GM18909 (cell line): ENCODE measurements around the gene LANCL2.
"Not testable (repeated sequence)": the region's sequence is repeated elsewhere in the genome, so short reads cannot be mapped to it uniquely, and the experiment has no call there.

Experiments used
- ATAC-seq: cut with Tn5 transposase; IDR thresholded peaks from one replicate; pipeline ENCODE4 v1.9.1; 2021; ENCODE audit warnings: mild to moderate bottlenecking; ENCODE audit not compliant: unreplicated experiment, poor library complexity

The LANCL2 gene, protein sequence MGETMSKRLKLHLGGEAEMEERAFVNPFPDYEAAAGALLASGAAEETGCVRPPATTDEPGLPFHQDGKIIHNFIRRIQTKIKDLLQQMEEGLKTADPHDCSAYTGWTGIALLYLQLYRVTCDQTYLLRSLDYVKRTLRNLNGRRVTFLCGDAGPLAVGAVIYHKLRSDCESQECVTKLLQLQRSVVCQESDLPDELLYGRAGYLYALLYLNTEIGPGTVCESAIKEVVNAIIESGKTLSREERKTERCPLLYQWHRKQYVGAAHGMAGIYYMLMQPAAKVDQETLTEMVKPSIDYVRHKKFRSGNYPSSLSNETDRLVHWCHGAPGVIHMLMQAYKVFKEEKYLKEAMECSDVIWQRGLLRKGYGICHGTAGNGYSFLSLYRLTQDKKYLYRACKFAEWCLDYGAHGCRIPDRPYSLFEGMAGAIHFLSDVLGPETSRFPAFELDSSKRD

DNA sequence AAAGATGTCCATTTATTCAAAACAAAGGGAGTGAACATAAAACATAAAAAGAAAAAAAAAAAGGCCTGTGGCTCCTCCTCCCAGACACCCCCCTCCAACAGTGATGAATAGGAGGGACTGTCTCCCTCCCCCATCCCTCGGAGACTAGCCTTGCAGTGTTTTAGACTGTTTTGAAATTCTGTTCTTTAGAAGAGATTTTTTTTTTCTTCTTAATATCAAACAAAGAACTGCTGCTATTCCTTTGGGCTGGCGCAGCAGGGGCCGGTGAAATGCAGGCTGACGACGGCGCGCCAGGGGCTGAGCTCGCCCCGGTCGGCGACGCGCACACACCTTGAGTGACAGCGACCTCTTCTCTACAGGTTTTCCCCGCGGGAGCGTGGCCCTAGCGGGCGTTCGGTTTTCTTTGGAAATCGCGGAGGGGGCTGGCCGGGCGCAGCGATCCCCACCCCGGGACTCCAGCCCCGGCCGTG, at the start of gene LANCL2:
LANCL2 (plus strand) TSS at position 133 of the 470 bp plus-strand sequence. CDS start 689 bp downstream, outside the sequence.
- peak; percentile 39 for ATAC-seq

DNA sequence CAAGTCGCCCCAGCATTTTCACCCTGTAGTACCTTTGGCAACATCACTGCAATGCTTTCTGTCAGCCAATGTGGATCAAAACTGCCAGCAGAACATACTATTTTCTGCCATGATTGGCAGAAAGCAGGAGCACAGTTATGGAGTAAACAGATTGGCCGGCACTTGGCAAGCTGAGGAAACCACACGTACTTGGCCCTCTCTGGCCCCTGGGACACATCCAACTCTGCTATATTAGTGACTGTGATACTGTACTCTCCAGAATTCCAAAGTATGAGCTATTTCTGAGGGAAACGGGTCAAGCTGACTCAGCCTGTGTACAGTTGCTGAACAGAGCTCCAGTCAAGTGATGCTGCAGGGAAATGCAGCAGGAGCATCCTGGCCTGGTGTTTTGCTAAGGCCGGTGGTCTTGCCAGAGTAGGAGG, 39.8 kb upstream of the LANCL2 start:
- no peak for ATAC-seq

DNA sequence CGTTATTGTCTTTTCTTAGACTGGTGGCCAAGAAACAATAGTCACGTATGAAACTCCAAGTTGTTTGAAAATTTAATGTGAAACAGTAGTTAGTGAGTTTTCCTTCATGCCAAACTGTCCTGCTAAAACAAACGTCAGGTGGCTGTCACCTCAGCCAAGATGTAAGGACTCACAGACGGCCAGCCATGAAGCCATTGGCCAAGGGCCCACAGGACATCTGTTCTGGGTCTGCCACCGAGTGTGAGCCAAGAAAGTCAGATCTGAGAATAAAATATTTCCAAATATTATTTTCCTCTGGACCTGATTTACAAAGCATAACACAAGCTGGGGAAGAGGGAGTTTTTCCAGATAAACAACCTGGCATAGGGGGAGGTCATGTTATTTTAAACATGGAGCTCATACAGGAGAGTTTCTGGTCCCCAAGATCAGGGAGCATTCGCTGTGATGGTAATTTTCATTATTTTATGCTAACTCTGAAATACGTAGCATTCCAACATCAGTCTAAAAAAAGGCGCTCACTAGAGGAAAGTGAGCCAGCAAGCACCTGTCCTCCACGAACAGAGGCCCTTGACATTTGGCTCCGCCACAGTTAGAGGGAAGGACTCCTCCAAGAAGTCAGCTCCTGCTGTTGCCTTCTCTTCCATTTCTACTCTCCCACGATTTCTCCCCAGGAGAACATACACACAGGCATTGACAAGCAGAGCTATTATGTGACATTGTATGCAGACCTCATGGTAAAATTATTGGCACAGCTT, 38.9 kb upstream of the LANCL2 start:
- no peak for ATAC-seq

DNA sequence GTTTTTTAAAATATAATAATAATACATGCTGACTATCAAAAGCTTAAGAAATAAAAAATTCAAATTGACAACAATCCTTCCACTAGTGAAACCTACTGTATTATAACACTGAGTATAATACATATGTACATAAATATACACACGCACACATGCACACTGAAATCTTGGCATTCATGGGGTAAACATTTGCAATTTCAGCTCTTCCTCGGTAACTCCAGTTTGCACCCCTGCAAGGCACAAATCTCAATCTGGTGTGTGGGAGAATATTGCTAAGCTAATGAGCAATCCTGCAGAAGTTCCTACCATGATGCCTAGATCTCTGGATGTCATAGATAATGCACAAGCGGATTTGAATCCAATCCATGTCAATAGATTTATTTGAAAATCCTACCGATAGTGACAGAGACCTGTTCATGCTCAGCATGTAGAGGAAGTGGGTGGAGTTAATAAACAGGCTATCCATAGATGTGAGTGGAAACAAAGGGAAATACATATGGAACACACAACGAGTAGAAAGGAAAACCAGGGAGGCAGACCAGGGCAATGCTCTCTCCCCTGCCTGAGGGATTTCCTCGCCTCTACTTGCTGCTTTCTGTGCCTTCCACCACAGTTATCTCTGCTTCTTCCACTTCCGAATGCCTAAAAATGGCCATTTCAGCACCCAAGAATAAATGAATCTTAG, 38.1 kb upstream of the LANCL2 start:
- ATAC-seq: no peak

DNA sequence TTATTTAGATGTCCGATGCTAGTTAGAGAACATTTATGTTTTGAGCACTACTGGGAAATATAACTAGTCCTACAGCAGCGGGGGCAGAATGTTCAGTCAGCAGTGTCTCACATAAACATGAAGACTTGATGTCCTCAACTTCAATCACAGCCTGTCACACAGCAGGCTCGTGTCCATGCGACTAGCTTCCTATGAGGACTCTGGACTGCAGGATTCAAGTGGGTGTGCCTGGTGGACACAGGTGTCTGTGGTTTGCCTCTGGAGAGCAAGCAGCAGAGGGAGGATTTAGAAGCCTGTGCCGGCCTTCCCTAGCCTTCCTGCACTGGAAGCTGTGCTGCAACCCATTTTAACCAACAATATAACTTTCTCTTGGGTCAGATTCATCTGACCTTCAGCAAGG, 30.0 kb upstream of the LANCL2 start:
- no peak for ATAC-seq

DNA sequence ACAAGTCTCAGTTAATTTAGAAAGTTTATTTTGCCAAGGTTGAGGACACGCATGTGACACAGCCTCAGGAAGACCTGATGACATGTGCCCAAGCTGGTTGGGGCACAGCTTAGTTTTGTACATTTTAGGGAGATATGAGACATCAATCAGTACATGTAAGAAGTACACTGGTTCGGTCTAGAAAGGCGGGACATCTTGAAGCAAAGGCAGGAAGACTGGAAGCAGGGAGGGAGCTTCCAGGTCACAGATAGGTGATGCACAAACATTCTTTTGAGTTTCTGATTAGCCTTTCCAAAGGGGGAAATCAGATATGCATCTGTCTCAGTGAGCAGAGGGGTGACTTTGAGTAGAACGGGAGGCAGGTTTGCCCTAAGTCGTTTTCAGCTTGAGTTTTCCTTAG, 29.4 kb upstream of the LANCL2 start:
- no peak for ATAC-seq

DNA sequence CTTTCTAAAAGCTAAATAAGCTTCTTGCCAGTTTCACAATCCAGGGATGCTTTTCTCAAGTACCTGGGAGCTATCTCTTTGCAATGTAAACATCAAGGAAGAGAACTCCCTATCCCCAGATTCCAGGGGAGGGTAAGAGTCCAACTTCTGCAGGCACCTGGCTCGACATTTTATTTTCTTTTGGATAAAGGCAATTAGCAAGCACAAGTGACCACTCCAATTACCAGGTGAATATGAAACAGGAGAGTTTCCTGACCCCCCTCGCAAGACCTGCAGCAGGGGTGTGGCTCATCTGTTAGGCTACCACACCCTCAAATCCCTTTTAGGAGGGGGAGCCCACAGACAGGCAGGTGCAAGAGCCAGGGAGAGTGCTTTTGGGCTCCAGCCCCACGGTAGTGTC, 28.6 kb upstream of the LANCL2 start:
- ATAC-seq: no peak

DNA sequence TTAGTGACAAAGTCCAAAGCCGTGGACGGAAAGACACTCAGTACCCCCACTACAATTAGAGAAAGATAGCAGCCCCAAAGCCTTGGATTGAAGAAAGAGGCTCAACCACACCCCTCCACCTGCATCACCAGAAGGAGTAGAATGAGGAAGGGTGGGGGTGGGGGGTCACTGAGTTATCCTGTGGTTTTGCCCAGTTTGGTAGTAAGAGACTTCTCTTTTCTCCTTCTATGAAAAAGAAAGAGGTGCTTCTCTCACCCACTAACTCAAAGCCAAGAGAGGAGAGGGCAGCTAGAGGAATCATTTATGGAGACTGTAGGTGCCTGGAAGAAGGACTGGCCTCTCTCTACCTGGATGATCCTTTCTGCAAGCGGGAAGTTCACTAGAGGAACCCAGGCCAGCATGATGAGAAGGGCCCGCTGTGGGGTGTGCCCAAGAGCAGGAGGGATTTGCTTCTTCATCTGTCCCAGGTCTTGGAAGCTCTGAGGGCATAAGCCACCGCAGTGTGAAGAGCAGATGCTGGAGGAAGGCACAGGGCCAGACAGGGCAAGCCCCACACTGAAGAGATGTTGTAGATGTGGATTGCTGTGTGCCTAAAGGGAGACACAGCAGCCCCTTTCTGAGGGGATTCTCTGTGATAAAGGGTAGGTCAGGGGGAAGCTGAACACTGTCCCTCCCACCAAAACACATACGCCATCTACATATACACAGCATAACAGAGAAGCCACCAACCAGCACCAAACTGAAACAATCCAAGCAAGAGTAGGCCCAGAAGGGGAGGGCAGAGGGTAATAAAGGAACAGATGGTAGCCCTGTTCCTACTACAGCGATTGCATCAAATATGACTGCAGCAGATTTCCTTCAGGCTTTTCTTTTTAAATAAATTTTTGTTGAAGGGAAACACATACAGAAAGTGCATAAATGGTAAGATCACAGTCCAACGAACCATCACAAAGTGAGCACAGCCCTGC, 25.8 kb upstream of the LANCL2 start:
- ATAC-seq: no peak

DNA sequence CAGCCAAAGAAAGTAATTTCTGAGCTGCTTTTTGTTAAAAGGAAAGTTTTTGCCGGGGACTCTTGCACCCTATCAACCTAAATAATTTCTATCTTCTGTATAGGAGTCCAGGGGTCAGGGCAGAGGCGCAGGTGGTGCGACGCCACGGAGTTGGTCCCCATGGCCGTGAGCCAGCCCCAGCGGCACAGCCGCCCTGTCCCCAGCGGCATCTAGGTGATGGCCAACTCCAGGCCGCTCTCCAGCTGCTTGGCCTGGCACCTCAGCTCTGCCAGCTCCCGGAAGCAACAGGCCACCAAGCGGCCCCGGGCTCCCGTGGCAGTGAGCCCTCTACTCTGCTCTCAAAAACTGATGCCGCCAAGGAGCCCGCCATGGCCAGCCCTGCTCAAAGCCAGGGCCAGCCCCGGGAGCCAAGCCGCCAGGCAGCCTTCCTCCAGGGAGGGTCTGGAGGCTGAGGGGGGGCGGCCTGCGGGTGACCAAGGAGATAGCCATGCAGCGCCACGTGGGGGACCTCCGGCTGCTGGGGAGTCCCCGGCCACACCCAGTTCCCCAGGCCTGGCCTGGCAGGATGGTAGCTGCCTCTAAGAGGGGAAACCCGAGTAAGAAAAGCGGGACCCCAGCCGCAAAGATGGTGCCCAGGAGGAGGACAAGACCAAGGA, 22.8 kb upstream of the LANCL2 start:
- ATAC-seq: no peak

DNA sequence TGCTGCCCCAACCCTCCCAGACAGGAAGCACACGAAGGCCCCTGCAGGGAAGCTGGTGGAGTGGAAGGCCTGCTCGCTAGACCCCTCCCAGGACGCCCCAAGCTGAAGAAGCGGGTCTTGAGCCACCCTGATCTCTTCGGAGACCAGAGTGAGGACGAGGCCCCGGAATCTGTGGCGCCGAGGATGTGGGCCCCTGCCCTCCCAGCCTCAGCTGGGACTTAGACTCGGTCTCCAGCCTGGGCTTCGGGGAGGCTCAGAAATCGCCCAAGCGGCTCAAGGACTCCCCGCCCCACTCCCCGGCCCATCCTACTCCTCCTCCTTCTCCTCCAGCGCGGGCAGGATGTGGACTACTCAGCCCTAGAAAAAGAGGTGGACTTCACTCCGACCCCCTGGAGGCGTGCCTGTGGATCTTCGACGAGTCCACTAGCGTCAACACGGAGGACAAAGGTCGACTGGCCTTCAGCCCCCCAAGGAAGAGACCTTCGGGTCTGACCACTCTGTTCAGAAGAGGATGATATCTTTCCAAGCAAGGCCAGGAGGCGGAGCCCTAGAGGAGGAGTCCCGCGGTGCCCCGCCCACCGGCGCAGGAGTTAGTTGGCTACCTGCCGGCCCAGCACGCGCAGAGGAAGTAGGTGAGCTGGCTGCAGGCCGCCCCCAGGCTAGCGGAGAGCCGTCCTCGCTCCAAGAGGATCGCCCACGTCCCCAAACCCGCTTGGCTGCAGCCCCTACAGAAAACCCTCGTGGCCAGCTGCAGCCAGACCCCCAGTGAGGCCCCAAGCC, 21.9 kb upstream of the LANCL2 start:
- no peak for ATAC-seq

DNA sequence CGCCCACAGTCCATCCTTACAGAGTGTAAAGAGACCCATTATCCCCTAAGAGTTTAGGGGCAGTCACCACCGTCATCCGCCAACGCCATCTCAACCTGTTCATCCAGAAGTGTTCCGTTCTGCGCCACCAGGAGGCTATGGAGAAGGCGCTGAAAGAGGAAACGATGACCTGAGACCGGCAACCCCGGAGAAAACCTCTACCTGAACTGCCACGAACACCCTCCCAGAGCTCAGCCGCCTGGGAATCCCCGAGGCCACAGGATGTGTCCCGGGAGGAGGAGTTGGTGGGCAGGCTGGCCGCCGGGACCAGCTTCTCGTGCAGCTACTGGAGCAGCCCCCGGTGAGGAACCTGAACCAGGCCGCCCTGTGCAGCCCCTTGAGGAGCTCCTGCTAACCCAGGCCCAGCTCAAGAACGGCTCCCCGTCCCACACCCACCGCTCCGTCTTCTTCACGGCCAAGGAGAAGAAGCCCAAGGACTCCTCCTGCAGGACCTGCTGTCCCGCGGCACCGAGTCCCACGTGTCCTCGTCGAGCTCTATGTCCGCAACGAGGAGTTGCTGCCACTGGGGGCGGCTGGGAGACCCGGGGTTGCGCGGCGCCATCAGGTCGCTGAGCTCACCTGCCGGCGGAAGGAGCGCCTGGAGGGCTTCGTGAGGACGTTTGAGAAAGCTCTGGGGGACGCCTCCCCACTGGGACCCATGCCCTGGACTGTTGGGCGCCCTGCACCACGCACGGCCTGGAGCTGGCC, 21.1 kb upstream of the LANCL2 start:
- no peak for ATAC-seq

DNA sequence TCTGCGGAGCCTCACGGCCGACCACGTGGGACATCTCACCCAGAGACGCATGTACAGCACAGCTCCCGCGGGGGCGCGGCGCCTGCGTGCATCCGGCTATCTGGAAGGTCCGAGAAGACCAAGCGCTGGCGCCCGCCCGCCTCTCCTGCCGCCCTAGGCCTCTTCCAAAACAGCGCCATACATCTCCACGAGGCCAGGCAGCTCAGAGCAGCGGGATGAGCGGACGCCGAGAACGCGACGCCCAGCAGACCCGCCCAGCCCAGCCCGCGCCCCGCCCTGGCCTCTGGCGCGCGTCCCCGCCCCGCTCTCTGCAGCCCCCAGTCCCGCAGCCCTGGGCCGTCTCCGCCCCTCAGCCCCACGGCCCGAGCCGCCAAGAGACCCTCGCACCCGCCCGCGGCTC, 20.3 kb upstream of the LANCL2 start:
- ATAC-seq: no peak

DNA sequence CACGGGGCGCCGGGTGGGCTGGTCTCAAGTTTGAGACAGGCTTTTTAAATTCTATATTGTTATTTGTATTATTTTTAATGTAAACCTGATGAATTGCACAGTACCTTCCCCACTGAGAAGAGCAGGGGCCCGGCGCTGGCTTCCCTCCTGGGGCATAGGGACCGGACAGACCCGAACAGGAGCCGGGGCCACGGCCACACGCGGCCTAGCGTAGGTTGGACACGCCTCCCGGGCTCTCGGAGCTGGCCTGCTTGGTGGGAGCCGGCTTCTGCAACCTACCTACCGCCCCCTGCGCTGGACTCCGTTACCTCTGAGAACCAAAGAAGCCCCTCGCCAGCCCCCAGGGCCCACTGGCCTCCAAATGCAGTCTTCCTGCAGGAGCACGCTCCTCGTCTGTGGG, 19.8 kb upstream of the LANCL2 start:
- ATAC-seq: no peak

DNA sequence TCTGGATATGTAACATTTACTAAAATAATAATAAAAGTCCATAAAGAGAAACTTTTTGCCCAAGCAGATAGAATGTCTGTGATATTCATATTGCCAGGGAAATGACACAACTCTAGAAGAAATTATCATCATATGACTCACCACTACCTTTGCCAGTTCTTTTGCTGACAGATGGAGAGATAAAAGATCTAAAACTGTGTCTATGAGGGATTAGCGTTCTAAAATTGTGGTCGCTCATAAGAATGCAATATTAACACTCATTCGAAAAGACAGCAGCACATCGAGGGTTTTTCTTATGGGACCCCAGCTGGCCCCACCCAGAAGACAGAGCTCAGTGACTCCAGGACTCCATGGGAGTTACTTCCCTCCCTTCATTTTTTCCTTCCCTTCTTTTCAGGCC, 16.6 kb upstream of the LANCL2 start:
- no peak for ATAC-seq

DNA sequence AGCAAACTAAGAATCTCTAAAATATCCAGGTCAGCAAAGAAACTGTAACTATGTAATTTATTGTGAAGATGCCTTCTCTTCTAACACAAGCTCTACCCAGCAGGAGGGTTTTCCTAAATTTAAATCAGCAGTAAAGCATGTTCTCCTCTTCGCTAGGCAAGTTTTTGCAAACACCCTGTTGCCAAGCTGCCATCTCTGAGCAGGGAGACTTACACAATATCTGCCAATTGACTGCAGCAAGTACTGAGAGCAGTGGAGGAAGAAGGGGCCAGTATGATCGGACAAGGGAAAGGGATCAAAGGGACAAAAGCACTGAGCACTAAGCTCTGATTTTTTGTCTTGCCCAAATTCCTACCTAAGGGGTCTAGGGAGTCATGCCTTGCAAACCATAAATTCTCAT, 16.0 kb upstream of the LANCL2 start:
- no peak for ATAC-seq

DNA sequence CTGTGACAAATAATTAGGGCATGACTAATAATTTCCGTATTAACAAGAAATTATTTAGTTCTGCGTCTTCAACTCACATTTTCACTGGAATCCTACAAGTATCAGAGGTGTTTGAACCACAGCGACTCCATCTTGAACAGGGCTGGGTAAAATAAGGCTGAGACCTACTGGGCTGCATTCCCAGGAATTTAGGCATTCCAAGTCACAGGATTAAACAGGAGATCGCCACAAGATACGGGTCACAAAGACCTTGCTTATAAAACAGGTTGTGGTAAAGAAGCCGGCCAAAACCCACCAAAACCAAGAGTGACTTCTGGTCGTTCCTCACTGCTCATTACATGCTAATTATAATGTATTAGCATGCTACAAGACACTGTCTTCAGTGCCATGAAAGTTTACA, 14.9 kb upstream of the LANCL2 start:
- no peak for ATAC-seq

DNA sequence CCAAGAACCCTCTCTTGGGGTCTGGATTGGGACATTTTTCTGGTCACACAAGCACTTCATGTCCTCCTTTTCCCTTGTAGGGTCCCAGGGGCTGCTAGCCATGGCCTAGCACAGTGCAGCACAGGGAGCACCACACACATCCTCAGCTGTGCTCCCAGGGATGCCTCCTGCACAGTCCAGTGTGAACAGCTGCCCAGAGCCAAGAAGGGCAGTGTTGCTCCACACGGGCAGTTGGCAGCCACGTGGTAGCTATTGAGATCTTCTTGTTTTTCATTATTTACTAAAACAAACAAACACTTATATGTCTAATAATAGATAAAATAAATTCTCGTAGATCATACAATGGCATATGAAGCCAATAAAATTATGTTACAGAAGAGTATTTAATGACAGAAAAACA, 13.9 kb upstream of the LANCL2 start:
- ATAC-seq: no peak

DNA sequence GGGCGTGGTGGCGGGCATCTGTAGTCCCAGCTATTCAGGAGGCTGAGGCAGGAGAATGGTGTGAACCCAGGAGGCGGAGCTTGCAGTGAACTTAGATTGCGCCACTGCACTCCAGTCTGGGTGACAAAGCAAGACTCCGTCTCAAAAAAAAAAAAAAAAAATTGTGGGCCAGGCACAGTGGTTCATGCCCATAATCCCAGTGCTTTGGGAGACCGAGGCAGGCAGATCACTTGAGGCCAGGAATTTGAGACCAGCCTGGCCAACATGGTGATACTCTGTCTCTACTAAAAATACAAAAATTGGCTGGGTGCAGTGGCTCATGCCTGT, 12.2 kb upstream of the LANCL2 start:
- not testable (repeated sequence) for ATAC-seq
